Spleen (tissue), 11 donors: ENCODE data around the gene NMNAT3. TPM values are rescaled to one million over a fixed set of nuclear protein-coding genes. Genes with fewer than 3 reads are reported as not detected.

Source experiments
- DNase-seq: peaks from one replicate; pipeline ENCODE4 v3.0.0-alpha.2; 2020
- H3K27ac ChIP-seq, 8 donors: fragments of 200-600 bp; sonication (generic) in 7 of 8; 1 replicate in 4 of 8; 2 replicates in 4 of 8; pipeline versions ENCODE4 v1.5.0 to v1.8.0; 2016 to 2021; ENCODE audit warnings: inconsistent platforms in 4 of 8, mild to moderate bottlenecking in 4 of 8, moderate library complexity in 1 of 8
- H3K27me3 ChIP-seq, 7 donors: fragments of 200-600 bp; sonication (generic) in 6 of 7; replicated peaks in 1 of 7; 1 replicate in 4 of 7; 2 replicates in 3 of 7; pipeline versions ENCODE4 v1.5.0 to v1.8.0; 2016 to 2021; ENCODE audit warnings: inconsistent platforms in 3 of 7, mild to moderate bottlenecking in 1 of 7
- H3K36me3 ChIP-seq, 6 donors: fragments of 200-600 bp; sonication (generic) in 5 of 6; 1 replicate in 4 of 6; 2 replicates in 2 of 6; pipeline versions ENCODE4 v1.5.0 to v1.8.0; 2016 to 2021; ENCODE audit warnings: inconsistent platforms in 2 of 6
- H3K4me1 ChIP-seq, 6 donors: fragments of 200-600 bp; sonication (generic) in 5 of 6; 1 replicate in 3 of 6; 2 replicates in 3 of 6; pipeline versions ENCODE4 v1.5.0 to v1.8.0; 2016 to 2021; ENCODE audit warnings: inconsistent platforms in 3 of 6
- H3K4me3 ChIP-seq, 8 donors: fragments of 200-600 bp; sonication (generic) in 7 of 8; 1 replicate in 4 of 8; 2 replicates in 4 of 8; pipeline versions ENCODE4 v1.5.0 to v1.8.0; 2016 to 2021; ENCODE audit warnings: inconsistent platforms in 4 of 8, mild to moderate bottlenecking in 4 of 8, moderate library complexity in 2 of 8
- H3K9me3 ChIP-seq, 8 donors: fragments of 200-600 bp; sonication (generic) in 7 of 8; 1 replicate in 4 of 8; 2 replicates in 4 of 8; pipeline versions ENCODE4 v1.5.0 to v1.8.0; 2016 to 2021; ENCODE audit warnings: inconsistent platforms in 4 of 8
- CTCF ChIP-seq, 11 experiments: fragments of 200-600 bp in 7 of 11; fragments of 450-650 bp in 4 of 11; sonication (generic) in 4 of 11; IDR thresholded peaks in 8 of 11; conservative IDR thresholded peaks in 3 of 11; 1 replicate in 7 of 11; 2 replicates in 4 of 11; pipeline versions ENCODE4 v1.4.0 to v1.8.0; 2016 to 2021; ENCODE audit warnings: antibody characterized with exemption in 11 of 11, inconsistent platforms in 4 of 11, mild to moderate bottlenecking in 1 of 11
- POLR2A ChIP-seq, 3 donors: fragments of 450-650 bp; IDR thresholded peaks; one replicate each; pipeline ENCODE4 v1.5.1; 2017; ENCODE audit warnings: antibody characterized with exemption in 3 of 3, mild to moderate bottlenecking in 1 of 3
- POLR2AphosphoS5 ChIP-seq, 3 donors: sonication (generic); formaldehyde crosslinking; IDR thresholded peaks; one replicate each; pipeline ENCODE4 v1.5.1; 2017; ENCODE audit warnings: antibody characterized with exemption in 3 of 3
- WGBS, 5 donors: extraction: QIAGEN DNeasy Blood & Tissue Kit in 3 of 5; methylation state at CpG; one replicate each; pipeline versions ENCODE4 v1.1.5 to v1.1.7; 2013 to 2018; 5-methylcytosine and 5-hydroxymethylcytosine counted together
- intact Hi-C: fragments of 100-400 bp; cut with DNase I; formaldehyde crosslinking; loops from one replicate; pipeline ENCODE4 v1.15.0; 2023; ENCODE audit warnings: low total_unique reads
- polyA plus RNA-seq, 3 donors: library from polyadenylated mRNA; stranded (reverse); fragments of 200-250 nt; gene quantifications; one replicate each; pipeline ENCODE4 v1.2.1, GENCODE V29; 2013
- total RNA-seq, 7 donors: library from RNA; depleted of rRNA in 3 of 7; stranded (reverse); fragments of >200 nt in 3 of 7; fragmentation: NEBNext Ultra II Directional in 4 of 7; extraction: Animal tissue kit (Norgen Biotek cat#: 25700) in 4 of 7; gene quantifications; one replicate each; pipeline versions ENCODE4 v1.1.0 to v1.2.1, GENCODE V29; 2016 to 2021
- donor health status: healthy with polysubstance abuse.
- donor health status: DM: no; HTN: no; CAD: no; lungs with moderate emphysema.
- donor health status: DM: no; HTN: no; CAD: no.
- donor health status: Bipolar disorder and iron deficiency.
- donor health status: healthy.
- donor health status: DM: no; HTN: no; CAD: no.
- donor health status: DM: yes; HTN: yes; CAD: no.

Gene NMNAT3
- total and polyA plus RNA-seq, 10 donors, result 2.6 to 12.5 (median 7.0) TPM

DNA sequence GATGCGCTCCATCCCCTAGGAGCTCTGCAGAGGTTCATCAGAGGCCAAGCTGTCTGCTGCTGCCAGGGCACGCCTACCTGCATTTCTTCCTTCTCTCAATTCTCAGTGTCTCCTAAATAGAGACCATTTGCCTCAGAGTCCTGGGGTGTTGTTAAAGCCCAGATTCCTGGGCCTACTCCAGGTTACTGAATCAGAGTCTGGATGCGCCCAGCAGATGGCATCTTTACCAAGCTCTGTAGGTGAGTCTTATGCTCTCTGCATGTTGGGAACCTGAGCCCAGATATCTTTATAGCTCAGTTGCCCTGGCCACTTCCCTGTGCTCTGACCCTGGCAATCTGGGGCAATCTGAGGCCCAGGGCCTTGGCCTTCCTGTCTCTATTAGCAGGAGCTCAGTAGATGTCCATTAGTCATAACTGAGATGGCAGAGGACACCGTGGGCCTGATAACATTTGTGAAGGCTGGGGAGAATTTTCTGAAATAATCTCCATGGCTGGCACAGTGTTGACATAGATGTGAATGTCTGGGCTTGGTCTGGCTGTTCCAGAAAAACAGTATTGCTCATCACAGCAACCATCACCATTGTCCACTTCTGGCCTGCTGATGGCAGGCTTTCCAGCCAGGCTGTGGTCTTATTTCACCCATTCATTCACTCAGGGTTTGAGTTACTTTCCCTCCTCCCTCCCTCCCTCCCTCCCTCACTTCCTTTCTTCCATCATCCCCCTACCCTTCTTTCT is 125.0 kb downstream of the NMNAT3 start:
- TF ChIP-seq CTCF (IDR thresholded peaks at IDR 0.05 in 8 of 11, conservative IDR thresholded peaks at IDR 0.05 in 3 of 11) (no peak), POLR2AphosphoS5 (IDR thresholded peaks at IDR 0.05) (no peak), POLR2A (IDR thresholded peaks at IDR 0.05) (no peak)
- Histone ChIP-seq H3K36me3 (no peaks in the 10 kb centered on the region), H3K4me3 (no peak overlapping the region), H3K27me3 (no peaks in the 10 kb centered on the region), H3K27ac (no peak overlapping the region), H3K4me1 (no peaks in the 10 kb centered on the region), H3K9me3 (no peaks in the 10 kb centered on the region)
- 73 to 94% (median 85%) methylated on average over 4 of the region's 4 CpGs for WGBS, 5 donors
- no peak for DNase-seq
- intact Hi-C loops, result no loop called here

DNA sequence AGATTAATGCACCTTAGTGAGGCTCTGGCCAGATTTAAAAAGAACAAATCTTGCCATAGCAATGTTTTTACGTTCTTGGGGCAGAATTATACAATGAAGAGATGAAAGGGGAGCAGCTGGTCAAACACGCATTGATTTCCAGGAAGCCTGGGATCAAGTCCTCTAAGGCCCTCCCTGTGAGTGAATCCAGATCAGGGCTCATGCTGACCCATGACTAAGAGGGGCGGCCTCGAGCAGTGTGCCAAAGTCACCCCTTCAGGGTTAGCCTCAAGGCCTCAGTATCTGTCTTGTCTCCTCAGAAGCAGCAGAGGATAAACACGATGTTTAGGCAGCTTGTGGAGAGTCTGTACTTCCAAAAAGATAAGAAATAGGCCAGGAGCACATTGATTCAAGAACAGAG is 129.0 kb downstream of the NMNAT3 start:
- H3K4me3 ChIP-seq, result no peak overlapping the region
- H3K36me3 ChIP-seq, result no peaks in the 10 kb centered on the region
- DNase-seq, result no peak
- no peaks in the 10 kb centered on the region for H3K4me1 ChIP-seq
- H3K9me3 ChIP-seq, result no peaks in the 10 kb centered on the region
- H3K27ac ChIP-seq, result no peak overlapping the region
- no peaks in the 10 kb centered on the region for H3K27me3 ChIP-seq
- WGBS, 5 donors, result 71 to 83% (median 77%) methylated on average over 5 of the region's 5 CpGs
- no peak for TF ChIP-seq POLR2AphosphoS5 (IDR thresholded peaks at IDR 0.05)
- intact Hi-C loops, result no loop called here

DNA sequence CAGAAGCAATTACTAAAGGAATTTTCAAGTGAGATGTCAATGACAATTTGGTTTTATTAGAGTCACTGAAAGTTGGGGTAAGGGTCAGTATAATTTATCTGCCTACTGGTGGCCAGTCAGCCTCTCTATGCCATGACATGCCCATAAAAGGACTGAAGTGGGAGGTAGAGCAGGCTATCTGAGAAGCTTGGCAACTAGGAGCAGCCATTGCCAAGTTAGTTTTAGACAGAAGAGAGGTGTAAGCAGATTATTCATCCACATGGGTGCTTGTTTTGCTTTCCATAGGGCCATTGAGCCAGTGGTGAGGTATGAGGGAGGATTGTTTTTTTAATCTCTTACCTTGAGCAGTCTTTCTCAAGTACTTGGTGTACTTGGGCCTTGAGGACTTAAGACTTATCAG is 130.1 kb downstream of the NMNAT3 start:
- no peak for DNase-seq
- intact Hi-C loops, result no loop called here
- H3K4me3 ChIP-seq, result no peak overlapping the region
- no peak for TF ChIP-seq POLR2AphosphoS5 (IDR thresholded peaks at IDR 0.05)
- H3K27ac ChIP-seq, result no peak overlapping the region
- no peaks in the 10 kb centered on the region for H3K9me3 ChIP-seq
- H3K27me3 ChIP-seq, result no peaks in the 10 kb centered on the region
- H3K36me3 ChIP-seq, result no peaks in the 10 kb centered on the region
- H3K4me1 ChIP-seq, result no peaks in the 10 kb centered on the region

DNA sequence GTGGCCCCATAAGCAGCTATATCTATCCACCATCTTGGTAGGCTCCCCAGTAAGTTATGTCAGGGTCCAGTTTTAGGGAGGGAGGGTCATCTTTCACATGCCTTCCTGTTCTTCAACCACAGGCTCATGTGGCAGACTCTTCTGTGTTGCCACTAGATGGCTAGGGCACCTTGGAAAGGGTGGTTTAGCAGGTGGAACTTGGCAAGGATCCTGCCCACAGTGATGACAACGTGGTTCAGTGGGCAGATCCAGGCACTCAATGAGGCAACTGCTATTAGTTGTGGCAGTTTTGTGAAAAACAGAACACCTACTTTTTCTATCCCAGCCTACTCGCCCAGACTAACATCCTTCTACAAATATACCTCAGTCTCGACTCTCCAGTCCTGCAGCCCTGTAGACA is 131.0 kb downstream of the NMNAT3 start:
- Histone ChIP-seq H3K27ac (no peak overlapping the region), H3K27me3 (peaks cover 0 to 7% (median 0%) of the 10 kb centered on the region in 7 donors), H3K4me3 (no peak overlapping the region), H3K36me3 (no peaks in the 10 kb centered on the region), H3K4me1 (no peaks in the 10 kb centered on the region), H3K9me3 (no peaks in the 10 kb centered on the region)
- no peak for TF ChIP-seq POLR2AphosphoS5 (IDR thresholded peaks at IDR 0.05)
- TF ChIP-seq POLR2A (IDR thresholded peaks at IDR 0.05), result no peak
- TF ChIP-seq CTCF (IDR thresholded peaks at IDR 0.05 in 8 of 11, conservative IDR thresholded peaks at IDR 0.05 in 3 of 11), result no peak
- DNase-seq, result no peak
- WGBS, 5 donors, result 68 to 93% (median 78%) methylated on average over 3 of the region's 3 CpGs
- intact Hi-C loops, result no loop called here

- intact Hi-C loops, result no loop called here
- WGBS, 5 donors, result 81 to 92% (median 85%) methylated on average over 5 of the region's 5 CpGs
- DNase-seq, result no peak
- Histone ChIP-seq H3K27me3 (peaks cover 0 to 57% (median 13%) of the 10 kb centered on the region in 7 donors), H3K36me3 (no peaks in the 10 kb centered on the region), H3K4me3 (no peak overlapping the region), H3K27ac (no peak overlapping the region), H3K9me3 (no peaks in the 10 kb centered on the region), H3K4me1 (peaks cover 12 to 40% (median 29%) of the 10 kb centered on the region in 6 donors)
- TF ChIP-seq POLR2A (IDR thresholded peaks at IDR 0.05) (no peak), POLR2AphosphoS5 (IDR thresholded peaks at IDR 0.05) (no peak)
Measured at GRCh38 chr3:139541532-139542288, 136.1 kb downstream of the NMNAT3 start.
